HG03354 (cell line): ENCODE data around the gene SAPCD2.
"Not testable (repeated sequence)": the region's sequence is repeated elsewhere in the genome, so short reads cannot be mapped to it uniquely, and the experiment has no call there.

Source experiments
- ATAC-seq: cut with Tn5 transposase; IDR thresholded peaks from one replicate; pipeline ENCODE4 v1.9.1; 2021; ENCODE audit warnings: mild to moderate bottlenecking; ENCODE audit not compliant: unreplicated experiment, poor library complexity, severe bottlenecking

Gene SAPCD2

GRCh38 chr9:137070201-137070905 is at the start of gene SAPCD2:
Gene SAPCD2, minus strand, starts transcription at chr9:137070557. Its CDS starts 97 bp downstream, at chr9:137070460.
- peak; percentile 75 for ATAC-seq

- ATAC-seq: not testable (repeated sequence)
Measured at GRCh38 chr9:137118092-137118603, 47.8 kb upstream of the SAPCD2 start.

DNA sequence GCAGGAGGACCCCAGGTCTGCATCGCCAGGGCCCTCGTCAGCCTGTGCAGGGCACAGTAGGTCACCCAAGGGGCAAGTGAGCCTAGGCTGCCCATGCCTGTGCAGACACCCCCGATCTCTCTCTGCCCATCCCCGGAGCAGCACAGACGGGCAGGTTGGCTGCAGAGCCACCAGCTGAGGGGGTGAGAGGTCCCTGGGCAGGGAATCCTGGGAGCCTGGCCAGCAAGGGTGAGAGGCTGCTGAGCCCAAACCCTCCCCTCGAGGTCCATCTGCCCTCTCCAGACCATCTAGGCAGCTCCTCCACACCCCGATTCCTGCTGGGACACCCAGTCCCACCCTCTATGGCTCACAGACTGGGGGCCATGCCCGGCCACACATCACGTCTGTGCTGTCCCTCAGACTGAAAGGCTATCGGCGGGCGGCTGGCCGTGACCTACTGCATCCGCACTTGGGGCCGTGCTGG is 46.9 kb upstream of the SAPCD2 start:
- ATAC-seq: no peak

- no peak for ATAC-seq
Measured at GRCh38 chr9:137116728-137117127, 46.4 kb upstream of the SAPCD2 start.

- ATAC-seq: no peak
Measured at GRCh38 chr9:137116027-137116507, 45.7 kb upstream of the SAPCD2 start.

- ATAC-seq: no peak
Measured at GRCh38 chr9:137115394-137116026, 45.2 kb upstream of the SAPCD2 start.

GRCh38 chr9:137114613-137115393 is 44.4 kb upstream of the SAPCD2 start, which contains the start of gene DPP7:
Gene DPP7, minus strand, starts transcription at chr9:137114733. Its CDS starts 20 bp downstream, at chr9:137114713.
- peak; percentile 71 for ATAC-seq

DNA sequence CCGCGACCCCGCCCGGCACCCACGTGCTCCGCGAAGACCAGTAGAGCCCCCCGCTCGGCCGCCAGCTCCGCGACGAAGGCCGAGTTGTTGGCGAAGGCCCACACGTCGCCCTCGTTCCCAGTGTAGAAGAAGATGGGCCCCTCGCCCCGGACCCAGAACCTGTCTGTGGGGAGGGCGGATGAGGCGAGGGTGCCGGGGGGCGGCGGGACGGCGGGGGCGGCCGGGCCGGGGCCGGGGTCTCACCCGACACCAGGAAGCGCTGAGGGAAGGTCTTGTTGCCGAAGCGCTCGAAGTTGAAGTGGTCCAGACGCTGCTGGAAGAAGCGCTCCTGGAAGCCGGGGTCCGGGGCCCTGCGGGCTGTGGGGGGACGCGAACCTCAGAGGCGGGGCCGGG is 43.9 kb upstream of the SAPCD2 start:
- ATAC-seq: peak; percentile 18

DNA sequence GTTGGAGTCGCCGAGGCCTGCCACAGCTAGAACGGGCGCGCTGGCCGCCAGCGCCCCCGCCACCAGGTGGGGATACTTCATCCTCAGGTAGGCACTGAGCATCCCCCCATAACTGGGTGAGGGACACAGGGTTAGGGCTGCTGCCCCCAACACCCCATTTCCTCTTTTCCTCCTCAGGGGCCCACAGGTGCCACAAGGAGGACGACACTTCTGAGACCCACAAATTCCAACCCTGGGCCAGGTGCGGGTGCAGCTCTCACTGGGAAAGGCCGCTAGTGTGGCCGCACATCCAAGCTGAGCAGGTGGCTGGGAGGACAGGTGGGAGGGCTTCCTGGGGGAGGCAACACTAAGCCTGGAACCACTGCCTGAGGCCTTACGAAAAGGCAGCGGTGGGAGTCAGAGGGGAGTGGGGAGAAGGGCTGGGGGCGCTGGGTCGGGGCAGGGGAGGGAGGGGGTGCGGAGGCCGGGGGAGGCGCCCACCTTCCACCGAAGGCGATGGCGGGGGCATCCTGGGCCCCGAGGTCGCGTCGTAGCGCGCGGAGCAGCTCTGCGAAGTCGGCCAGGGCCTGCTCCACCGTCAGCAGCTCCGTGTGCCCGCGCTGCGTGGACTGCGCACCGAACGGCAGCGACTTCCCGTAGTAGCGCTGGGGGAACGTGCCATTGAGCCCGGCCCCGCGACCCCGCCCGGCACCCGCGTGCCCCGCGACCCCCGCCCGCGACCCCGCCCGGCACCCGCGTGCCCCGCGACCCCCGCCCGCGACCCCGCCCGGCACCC is 43.2 kb upstream of the SAPCD2 start:
- no peak for ATAC-seq

DNA sequence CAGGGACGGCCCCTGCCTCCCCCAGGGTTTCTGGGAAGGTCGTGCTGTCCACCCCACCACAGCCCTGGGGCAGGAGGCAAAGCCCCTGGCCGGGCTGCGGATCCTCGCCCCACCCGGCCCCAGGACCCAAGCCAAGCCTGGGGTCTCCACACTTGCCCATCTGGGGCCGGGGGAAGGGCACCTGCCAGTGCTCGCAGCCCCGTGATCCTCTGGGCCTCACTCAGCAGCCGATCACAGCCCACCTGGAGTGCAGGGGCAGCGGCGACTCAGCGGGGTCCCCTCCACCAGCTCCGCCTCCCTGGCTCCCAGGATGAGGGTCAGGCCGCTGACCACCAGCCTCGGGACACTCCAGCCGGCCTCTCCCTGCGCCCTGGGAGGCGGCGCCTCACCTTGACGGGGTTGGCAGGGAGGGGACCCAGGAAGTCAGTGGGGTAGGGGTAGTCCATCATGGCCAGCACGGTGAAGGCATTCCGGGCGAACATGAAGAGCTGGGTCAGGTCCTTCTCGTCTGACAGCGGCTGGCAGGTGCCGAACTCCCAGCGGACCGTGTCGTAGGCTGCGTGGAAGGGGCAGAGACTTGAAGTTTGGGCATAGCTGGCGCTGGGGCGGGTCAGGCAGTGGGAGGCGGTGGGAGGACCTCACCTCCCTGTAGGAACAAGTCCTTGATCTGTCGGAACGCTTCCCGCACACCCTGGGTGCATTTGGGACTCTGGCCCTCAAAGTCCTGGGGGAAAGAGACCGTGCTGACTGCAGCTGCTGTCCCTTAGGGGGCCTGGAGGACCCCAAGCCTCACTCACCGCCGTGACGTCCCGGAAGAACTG is 42.4 kb upstream of the SAPCD2 start:
- ATAC-seq: no peak

- ATAC-seq: no peak
Measured at GRCh38 chr9:137111788-137112563, 41.6 kb upstream of the SAPCD2 start.

DNA sequence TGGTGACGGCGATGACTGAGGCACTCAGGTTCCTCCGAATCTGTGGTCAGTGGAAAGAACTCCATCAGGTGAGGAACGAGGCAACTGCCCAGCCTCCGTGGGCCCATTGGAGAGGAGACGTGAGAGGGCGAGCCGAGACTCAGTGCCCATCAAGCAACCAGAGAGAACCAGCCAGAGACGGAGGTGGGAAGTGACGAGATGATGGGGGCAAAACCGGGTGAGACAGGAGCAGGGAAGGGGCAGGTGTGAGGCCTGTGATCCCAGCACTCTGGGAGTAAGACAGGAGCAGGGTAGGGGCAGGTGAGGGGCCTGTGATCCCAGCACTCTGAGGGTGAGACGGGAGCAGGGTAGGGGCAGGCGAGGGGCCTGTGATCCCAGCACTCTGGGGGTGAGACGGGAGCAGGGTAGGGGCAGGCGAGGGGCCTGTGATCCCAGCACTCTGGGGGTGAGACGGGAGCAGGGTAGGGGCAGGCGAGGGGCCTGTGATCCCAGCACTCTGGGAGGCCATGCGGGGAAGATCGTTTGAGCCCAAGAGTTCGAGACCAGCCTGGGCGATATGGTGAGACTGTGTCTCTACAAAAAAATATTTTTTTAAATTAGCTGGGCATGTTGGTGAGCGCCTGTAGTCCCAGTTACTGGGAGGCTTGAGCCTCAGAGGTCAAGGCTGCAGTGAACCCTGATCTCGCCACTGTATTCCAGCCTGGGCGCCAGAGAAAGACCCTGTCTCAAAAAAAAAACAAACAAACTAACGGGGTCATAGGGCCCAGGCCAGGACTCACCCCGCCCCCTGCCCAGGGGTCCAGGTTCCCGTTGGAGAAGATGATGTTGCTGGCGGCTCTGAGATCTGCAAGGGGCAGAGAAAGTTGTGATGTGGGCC is 40.8 kb upstream of the SAPCD2 start:
- no peak for ATAC-seq

DNA sequence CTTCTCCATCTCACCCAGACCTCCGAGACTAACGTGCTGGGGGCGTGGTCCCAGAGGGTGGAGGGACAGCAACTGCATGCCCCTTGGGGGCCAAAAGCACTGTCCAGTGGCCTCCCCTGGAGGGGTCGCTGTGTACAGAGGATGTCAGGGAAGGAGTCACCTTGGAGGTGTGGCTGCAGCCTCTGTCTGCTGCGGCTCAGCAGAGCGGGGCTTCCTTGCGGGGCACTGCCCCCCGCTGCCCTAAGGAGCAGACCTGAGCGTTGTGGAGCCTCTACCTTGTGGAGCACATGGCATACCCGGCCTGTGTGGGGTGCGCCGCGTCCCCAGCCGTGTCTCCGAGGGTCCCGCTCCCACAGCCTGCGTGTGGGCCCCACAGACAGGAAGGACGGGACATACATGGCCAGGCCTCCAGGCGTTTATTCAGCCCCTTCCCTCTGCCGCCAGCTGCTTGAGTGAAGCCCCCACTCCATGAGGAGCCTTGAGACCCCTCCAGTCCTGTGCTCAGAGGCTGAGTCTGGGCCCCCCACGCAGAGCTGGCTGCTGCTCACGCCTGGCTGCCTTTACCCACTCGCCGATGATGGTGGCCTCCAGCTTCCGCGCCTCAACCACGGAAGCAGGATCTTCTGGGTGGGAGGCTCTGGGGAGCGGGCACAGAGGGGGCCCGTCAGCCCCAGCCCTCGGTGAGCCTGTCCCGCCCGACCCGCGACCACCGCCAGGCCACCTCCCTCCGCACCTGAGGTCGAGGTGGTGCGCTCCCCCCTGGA is 40.0 kb upstream of the SAPCD2 start:
- ATAC-seq: no peak

- no peak for ATAC-seq
Measured at GRCh38 chr9:137109250-137110146, 39.1 kb upstream of the SAPCD2 start.

DNA sequence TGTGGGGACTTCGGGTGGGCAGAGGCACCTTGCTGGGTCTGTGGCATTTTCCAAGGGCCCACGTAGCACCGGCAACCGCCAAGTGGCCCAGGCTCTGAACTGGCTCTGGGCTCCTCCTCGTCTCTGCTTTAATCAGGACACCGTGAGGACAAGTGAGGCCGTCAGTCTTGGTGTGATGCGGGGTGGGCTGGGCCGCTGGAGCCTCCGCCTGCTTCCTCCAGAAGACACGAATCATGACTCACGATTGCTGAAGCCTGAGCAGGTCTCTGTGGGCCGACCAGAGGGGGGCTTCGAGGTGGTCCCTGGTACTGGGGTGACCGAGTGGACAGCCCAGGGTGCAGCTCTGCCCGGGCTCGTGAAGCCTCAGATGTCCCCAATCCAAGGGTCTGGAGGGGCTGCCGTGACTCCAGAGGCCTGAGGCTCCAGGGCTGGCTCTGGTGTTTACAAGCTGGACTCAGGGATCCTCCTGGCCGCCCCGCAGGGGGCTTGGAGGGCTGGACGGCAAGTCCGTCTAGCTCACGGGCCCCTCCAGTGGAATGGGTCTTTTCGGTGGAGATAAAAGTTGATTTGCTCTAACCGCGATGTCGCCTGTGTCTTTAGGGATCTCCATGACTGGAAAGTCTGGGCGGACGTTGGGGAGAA is 38.4 kb upstream of the SAPCD2 start:
- ATAC-seq: no peak
